ENCODE data around the gene SLC48A1.

GRCh38 chr12:47812797-47813510 lies 39.9 kb downstream of the SLC48A1 start:
- TF ChIP-seq POLR2A (IDR thresholded peaks at IDR 0.05) (peak; percentile 57), CTCF (IDR thresholded peaks at IDR 0.05) (peak in 1 of 5 experiments; percentile 16), EP300 (IDR thresholded peaks at IDR 0.05; ENCODE audit: low read depth) (no peak), POLR2AphosphoS5 (IDR thresholded peaks at IDR 0.05) (peak; percentile 67 to 70 (median 70))
